K562 (cell line): ENCODE measurements around the gene MRPS33. TPM values are rescaled to one million over a fixed set of nuclear protein-coding genes. Genes with fewer than 3 reads are reported as not detected.

Experiments
- C11orf30 ChIP-seq: fragments of 450-650 bp; IDR thresholded peaks from 2 replicates; pipeline ENCODE4 v1.6.1; 2016; ENCODE audit warnings: low read depth, mild to moderate bottlenecking
- CEBPG ChIP-seq, 3 experiments: fragments of 200-800 bp in 1 of 3; sonication (Bioruptor generic) in 1 of 3; sonication (generic) in 1 of 3; formaldehyde crosslinking in 1 of 3; IDR thresholded peaks in 2 of 3; conservative IDR thresholded peaks in 1 of 3; 2 replicates each; pipeline versions ENCODE4 v1.6.1 to v1.8.0; 2016 to 2022; ENCODE audit warnings: missing compliant biosample characterization in 2 of 3, missing genetic modification characterization in 2 of 3, mild to moderate bottlenecking in 1 of 3, missing genetic modification reagents in 1 of 3
- DACH1 ChIP-seq: fragments of 450-650 bp; IDR thresholded peaks from 2 replicates; pipeline ENCODE4 v1.6.1; 2018; ENCODE audit not compliant: partially characterized antibody
- ETV1 ChIP-seq: fragments of 450-650 bp; conservative IDR thresholded peaks from 2 replicates; pipeline ENCODE4 v1.6.1; 2016; ENCODE audit warnings: missing genetic modification characterization, control low read depth, low read depth, missing compliant biosample characterization
- FUS ChIP-seq: fragments of 200-400 bp; formaldehyde crosslinking; optimal IDR thresholded peaks from 2 replicates; pipeline ENCODE3; 2017; ENCODE audit warnings: low read depth, low read length
- KDM4B ChIP-seq, 2 experiments: fragments of 450-650 bp in 1 of 2; sonication (generic) in 1 of 2; IDR thresholded peaks; 2 replicates each; pipeline ENCODE4 v1.6.1; 2016 to 2017; ENCODE audit warnings: borderline replicate concordance in 2 of 2, antibody characterized with exemption in 1 of 2, low read depth in 1 of 2, mild to moderate bottlenecking in 1 of 2
- LARP7 ChIP-seq: fragments of 450-650 bp; IDR thresholded peaks from 2 replicates; pipeline ENCODE4 v1.6.1; 2016
- NCOR1 ChIP-seq: fragments of 450-650 bp; IDR thresholded peaks from 2 replicates; pipeline ENCODE4 v1.6.1; 2016; ENCODE audit warnings: mild to moderate bottlenecking, moderate library complexity
- PATZ1 ChIP-seq: fragments of 250-450 bp; sonication (Bioruptor Pico); IDR thresholded peaks from 2 replicates; pipeline ENCODE4 v1.5.0; 2020; ENCODE audit warnings: mild to moderate bottlenecking, borderline replicate concordance
- POLR2B ChIP-seq: fragments of 450-650 bp; IDR thresholded peaks from 2 replicates; pipeline ENCODE4 v1.6.1; 2018; ENCODE audit warnings: low read depth; ENCODE audit not compliant: partially characterized antibody
- PTRF ChIP-seq: fragments of 450-650 bp; IDR thresholded peaks from 2 replicates; pipeline ENCODE4 v1.6.1; 2016; ENCODE audit warnings: mild to moderate bottlenecking, missing genetic modification characterization, missing compliant biosample characterization
- RAD51 ChIP-seq: fragments of 450-650 bp; IDR thresholded peaks from 2 replicates; pipeline ENCODE4 v1.7.1; 2016; ENCODE audit warnings: low read depth, mild to moderate bottlenecking, borderline replicate concordance
- SFPQ ChIP-seq: fragments of 200-400 bp; formaldehyde crosslinking; IDR thresholded peaks from 2 replicates; pipeline ENCODE4 v1.6.1; 2017; ENCODE audit warnings: mild to moderate bottlenecking, low read depth, low read length, moderate library complexity
- TBL1XR1 ChIP-seq, 2 experiments: IDR thresholded peaks; 2 replicates each; pipeline ENCODE4 v1.6.1; 2012; ENCODE audit warnings: improper control_type of control experiment in 2 of 2, low read length in 2 of 2, mild to moderate bottlenecking in 1 of 2
- TSC22D4 ChIP-seq: fragments of 450-650 bp; IDR thresholded peaks from 2 replicates; pipeline ENCODE4 v1.6.1; 2016; ENCODE audit warnings: missing genetic modification characterization, missing biosample characterization, control low read depth
- ZNF324 ChIP-seq: fragments of 250-450 bp; sonication (Bioruptor Pico); IDR thresholded peaks from 2 replicates; pipeline ENCODE4 v1.4.0; 2020; ENCODE audit warnings: mild to moderate bottlenecking
- ZNF655 ChIP-seq: fragments of 250-450 bp; sonication (Bioruptor Pico); IDR thresholded peaks from 2 replicates; pipeline ENCODE4 v1.5.0; 2021
- polyA plus RNA-seq, 8 experiments: library from polyadenylated mRNA; depleted of rRNA in 4 of 8; stranded (reverse) in 5 of 8; unstranded in 3 of 8; fragments of >200 nt; fragmentation: Nextera tagmentation in 2 of 8; fragmentation: Illumina TruSeq in 1 of 8; extraction: Ambion mirVana in 2 of 8; extraction: Trizol in 1 of 8; gene quantifications; 2 replicates each; pipeline versions ENCODE4 v1.2.1 to v1.2.3, GENCODE V29; 2011 to 2014; ENCODE audit warnings: inconsistent platforms in 1 of 8, missing spikeins in 1 of 8
- total RNA-seq, 7 experiments: library from RNA; depleted of rRNA in 6 of 7; stranded (reverse); fragments of >200 nt in 6 of 7; fragmentation: Illumina TruSeq in 2 of 7; extraction: Trizol in 2 of 7; gene quantifications; 2 replicates each; pipeline versions ENCODE4 v1.2.1 to v1.2.3, GENCODE V29; 2011 to 2021; ENCODE audit warnings: low replicate concordance in 1 of 7
- TF ChIP-seq, protein P1 (sequence below): fragments of 250-450 bp; sonication (Bioruptor Pico); IDR thresholded peaks from 2 replicates; pipeline ENCODE4 v1.4.0; 2020; ENCODE audit warnings: mild to moderate bottlenecking

The MRPS33 gene
- total and polyA plus RNA-seq, 9 of the 15 experiments (the other 6 are each of a cell fraction or from before 2014, with no cell fraction given), result 81.1 to 442 (median 149) TPM

- TF ChIP-seq ZNF324, result no peak; the same call in 1 of the 2 replicates
- peak; percentile 97 for TF ChIP-seq POLR2B
- TF ChIP-seq CEBPG (CRISPR knock-in tag; IDR thresholded peaks at IDR 0.05), result peak; percentile 51; the same call in 1 of the 2 replicates
- TF ChIP-seq CEBPG (tag; conservative IDR thresholded peaks at IDR 0.05 in 1 of 2, IDR thresholded peaks at IDR 0.05 in 1 of 2), result peak in 1 of 2 experiments; percentile 57; a peak in 2 of 4 replicates
- no peak for TF ChIP-seq FUS
- TF ChIP-seq ZNF655 (CRISPR knock-in tag), result no peak
- TF ChIP-seq RAD51, result peak; percentile 39; the same call in 1 of the 2 replicates
- TF ChIP-seq TBL1XR1 (IDR thresholded peaks at IDR 0.05; ENCODE audit: low read length in 2 of 2), result peak in 1 of 2 experiments; percentile 79; a peak in 2 of 4 replicates
- TF ChIP-seq LARP7, result no peak
- no peak for TF ChIP-seq PTRF (tag)
- peak; percentile 99 for TF ChIP-seq ETV1 (tag)
- TF ChIP-seq SFPQ, result no peak
- TF ChIP-seq C11orf30, result peak; percentile 93
- peak in 1 of 2 experiments; percentile 96; a peak in 2 of 4 replicates for TF ChIP-seq KDM4B (IDR thresholded peaks at IDR 0.05; ENCODE audit: borderline replicate concordance in 2 of 2, low read depth in 1 of 2)
- TF ChIP-seq, protein P1, sequence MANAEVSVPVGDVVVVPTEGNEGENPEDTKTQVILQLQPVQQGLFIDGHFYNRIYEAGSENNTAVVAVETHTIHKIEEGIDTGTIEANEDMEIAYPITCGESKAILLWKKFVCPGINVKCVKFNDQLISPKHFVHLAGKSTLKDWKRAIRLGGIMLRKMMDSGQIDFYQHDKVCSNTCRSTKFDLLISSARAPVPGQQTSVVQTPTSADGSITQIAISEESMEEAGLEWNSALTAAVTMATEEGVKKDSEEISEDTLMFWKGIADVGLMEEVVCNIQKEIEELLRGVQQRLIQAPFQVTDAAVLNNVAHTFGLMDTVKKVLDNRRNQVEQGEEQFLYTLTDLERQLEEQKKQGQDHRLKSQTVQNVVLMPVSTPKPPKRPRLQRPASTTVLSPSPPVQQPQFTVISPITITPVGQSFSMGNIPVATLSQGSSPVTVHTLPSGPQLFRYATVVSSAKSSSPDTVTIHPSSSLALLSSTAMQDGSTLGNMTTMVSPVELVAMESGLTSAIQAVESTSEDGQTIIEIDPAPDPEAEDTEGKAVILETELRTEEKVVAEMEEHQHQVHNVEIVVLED, result peak; percentile 73
- peak; percentile 50 for TF ChIP-seq NCOR1
- peak; percentile 56 for TF ChIP-seq DACH1
- no peak for TF ChIP-seq PATZ1 (CRISPR knock-in tag)
- no peak for TF ChIP-seq TSC22D4 (tag)
These were observed at the start of gene MRPS33 (continued) for GRCh38 chr7:141014524-141015395.
